ENCODE data around the gene SLC38A8. TPM values are rescaled to one million over a fixed set of nuclear protein-coding genes. Genes with fewer than 3 reads are reported as not detected.

The SLC38A8 gene
- total and polyA plus RNA-seq, 4 donors: 1.2 TPM; not detected in 3

GRCh38 chr16:84045001-84045817 is 2.6 kb upstream of the SLC38A8 start:
- Histone ChIP-seq H3K27me3 (ENCODE audit: control insufficient read depth in 3 of 3, insufficient read depth in 3 of 3, low read length in 2 of 3) (peaks cover 0 to 4% (median 0%) of the 10 kb centered on the region in 3 donors), H3K27ac (ENCODE audit: low read depth in 1 of 2, low read length in 1 of 2) (no peak overlapping the region), H3K9me3 (ENCODE audit: control insufficient read depth in 4 of 4, insufficient read depth in 3 of 4, low read length in 3 of 4) (no peaks in the 10 kb centered on the region), H3K4me3 (no peak overlapping the region), H3K36me3 (ENCODE audit: control insufficient read depth in 4 of 4, insufficient read depth in 4 of 4, low read length in 4 of 4) (peaks cover 0 to 11% (median 1%) of the 10 kb centered on the region in 4 donors), H3K4me1 (ENCODE audit: control insufficient read depth in 5 of 5, insufficient read depth in 5 of 5, low read length in 5 of 5) (peaks cover 0 to 4% (median 0%) of the 10 kb centered on the region in 5 donors), H3K9ac (ENCODE audit: insufficient read depth in 1 of 2, low read length in 2 of 2) (no peak overlapping the region)
- whole genome bisulfite sequencing, 2 donors: 58% methylated on average over 36 of the region's 36 CpGs
- TF ChIP-seq CTCF (IDR thresholded peaks at IDR 0.05; ENCODE audit: control extremely low read depth, extremely low read depth): no peak
- ATAC-seq (ENCODE audit: insufficient read depth, low FRiP score) (no peak), DNase-seq (no peak)

GRCh38 chr16:84044118-84044488 is 1.5 kb upstream of the SLC38A8 start:
- no peak overlapping the region for H3K9ac ChIP-seq (ENCODE audit: insufficient read depth in 1 of 2, low read length in 2 of 2)
- no peak overlapping the region for H3K4me3 ChIP-seq
- H3K27ac ChIP-seq (ENCODE audit: low read depth in 1 of 2, low read length in 1 of 2): no peak overlapping the region
- peaks cover 0 to 2% (median 0%) of the 10 kb centered on the region in 4 donors for H3K9me3 ChIP-seq (ENCODE audit: control insufficient read depth in 4 of 4, insufficient read depth in 3 of 4, low read length in 3 of 4)
- TF ChIP-seq CTCF (IDR thresholded peaks at IDR 0.05; ENCODE audit: control extremely low read depth, extremely low read depth): no peak
- 35 to 47% methylated on average over 5 of the region's 5 CpGs for WGBS, 2 donors
- no peak for DNase-seq
- peaks cover 0 to 2% (median 0%) of the 10 kb centered on the region in 4 donors for H3K36me3 ChIP-seq (ENCODE audit: control insufficient read depth in 4 of 4, insufficient read depth in 4 of 4, low read length in 4 of 4)
- ATAC-seq (ENCODE audit: insufficient read depth, low FRiP score): no peak
- H3K27me3 ChIP-seq (ENCODE audit: control insufficient read depth in 3 of 3, insufficient read depth in 3 of 3, low read length in 2 of 3): peaks cover 0 to 4% (median 0%) of the 10 kb centered on the region in 3 donors
- peaks cover 0 to 4% (median 0%) of the 10 kb centered on the region in 5 donors for H3K4me1 ChIP-seq (ENCODE audit: control insufficient read depth in 5 of 5, insufficient read depth in 5 of 5, low read length in 5 of 5)

DNA sequence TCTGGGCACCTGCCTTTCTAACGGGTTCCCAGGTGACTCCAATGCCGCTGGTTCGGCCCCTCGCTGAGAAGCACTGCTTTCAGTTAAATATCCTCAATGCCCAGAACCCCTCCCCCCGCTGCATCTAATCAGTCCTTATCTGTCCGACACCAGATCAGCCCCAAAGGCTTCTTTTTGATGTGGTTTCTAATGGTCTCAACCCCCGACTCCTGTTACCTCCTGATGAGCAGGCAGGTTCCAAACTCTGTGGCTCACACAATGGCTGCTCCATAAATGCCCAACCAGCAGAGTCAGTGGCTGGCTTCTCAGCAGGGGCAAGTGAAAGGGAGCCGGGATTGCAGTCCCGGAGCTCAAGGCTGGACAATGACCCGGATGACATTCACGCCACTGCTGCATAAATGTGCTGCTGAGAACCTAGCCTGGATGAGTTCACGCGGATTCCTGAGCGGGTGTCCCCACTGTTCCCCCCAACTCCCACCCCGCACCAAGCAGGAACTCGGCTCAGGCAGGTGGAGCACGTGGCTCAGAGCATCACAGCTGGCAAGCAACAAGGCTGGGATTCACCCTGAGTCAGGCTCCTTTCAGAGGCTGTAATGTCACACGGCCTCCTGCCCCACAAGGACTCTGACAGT is 1.0 kb upstream of the SLC38A8 start:
- DNase-seq: no peak
- Histone ChIP-seq H3K9me3 (ENCODE audit: control insufficient read depth in 4 of 4, insufficient read depth in 3 of 4, low read length in 3 of 4) (peaks cover 0 to 2% (median 0%) of the 10 kb centered on the region in 4 donors), H3K36me3 (ENCODE audit: control insufficient read depth in 4 of 4, insufficient read depth in 4 of 4, low read length in 4 of 4) (no peaks in the 10 kb centered on the region), H3K27ac (ENCODE audit: low read depth in 1 of 2, low read length in 1 of 2) (peak overlapping the region in 1 of 2 donors; percentile 24), H3K9ac (ENCODE audit: insufficient read depth in 1 of 2, low read length in 2 of 2) (no peak overlapping the region), H3K27me3 (ENCODE audit: control insufficient read depth in 3 of 3, insufficient read depth in 3 of 3, low read length in 2 of 3) (peaks cover 0 to 4% (median 0%) of the 10 kb centered on the region in 3 donors), H3K4me3 (no peak overlapping the region), H3K4me1 (ENCODE audit: control insufficient read depth in 5 of 5, insufficient read depth in 5 of 5, low read length in 5 of 5) (peaks cover 0 to 4% (median 0%) of the 10 kb centered on the region in 5 donors)
- no peak for TF ChIP-seq CTCF (IDR thresholded peaks at IDR 0.05; ENCODE audit: control extremely low read depth, extremely low read depth)
- no peak for ATAC-seq (ENCODE audit: insufficient read depth, low FRiP score)
- WGBS, 2 donors: 40 to 43% methylated on average over 17 to 18 of the region's 18 CpGs

All from lung (tissue), 12 donors.